Activated CD4-positive, alpha-beta T cell treated with anti-CD3 and anti-CD28 coated beads, Interleukin-2, amount 10 ng/mL, durations not matched to agents 24 days and 14 days (primary cell): ENCODE measurements around the gene PHC3. TPM values are rescaled to one million over a fixed set of nuclear protein-coding genes. Genes with fewer than 3 reads are reported as not detected.

Source experiments
- DNase-seq: peaks from one replicate; pipeline ENCODE4 v3.0.0; 2022
- H3K27ac Mint-ChIP-seq: one replicate; pipeline ENCODE4 v1.8.0; 2022; ENCODE audit warnings: mild to moderate bottlenecking, mixed read lengths
- H3K27me3 Mint-ChIP-seq: one replicate; pipeline ENCODE4 v1.8.0; 2022; ENCODE audit warnings: mixed read lengths
- H3K36me3 Mint-ChIP-seq: one replicate; pipeline ENCODE4 v1.8.0; 2022; ENCODE audit warnings: low read depth, mild to moderate bottlenecking, mixed read lengths
- H3K4me1 Mint-ChIP-seq: one replicate; pipeline ENCODE4 v1.8.0; 2021; ENCODE audit warnings: mixed read lengths
- H3K4me3 Mint-ChIP-seq: one replicate; pipeline ENCODE4 v1.8.0; 2022; ENCODE audit warnings: mild to moderate bottlenecking, moderate library complexity, mixed read lengths
- H3K9me3 Mint-ChIP-seq: one replicate; pipeline ENCODE4 v1.8.0; 2021; ENCODE audit warnings: mixed read lengths
- intact Hi-C: fragments of 100-400 bp; cut with micrococcal nuclease; formaldehyde crosslinking; loops from one replicate; pipeline ENCODE4 v1.15.1; 2023
- total RNA-seq: library from RNA; stranded (reverse); gene quantifications from 2 replicates; pipeline ENCODE4 v1.2.3, GENCODE V29; 2022

Gene PHC3
- total RNA-seq, 1 donor from 2014 or later: 56.4 TPM

- no peaks in the 10 kb centered on the region for H3K36me3 Mint-ChIP-seq
- intact Hi-C loops: no loop called here
- no peak for DNase-seq
- H3K9me3 Mint-ChIP-seq: no peaks in the 10 kb centered on the region
- H3K27ac Mint-ChIP-seq: no peak overlapping the region
- no peak overlapping the region for H3K4me3 Mint-ChIP-seq
- H3K27me3 Mint-ChIP-seq: no peaks in the 10 kb centered on the region
- peaks cover 16% of the 10 kb centered on the region for H3K4me1 Mint-ChIP-seq
These were observed 135.0 kb downstream of the PHC3 start for GRCh38 chr3:170046269-170047132.

- DNase-seq: no peak
- Mint-ChIP-seq H3K27ac (no peak overlapping the region), H3K9me3 (no peaks in the 10 kb centered on the region), H3K4me1 (peaks cover 16% of the 10 kb centered on the region), H3K36me3 (peaks cover 1% of the 10 kb centered on the region), H3K27me3 (no peaks in the 10 kb centered on the region), H3K4me3 (no peak overlapping the region)
- intact Hi-C loops: no loop called here
These were observed 136.7 kb downstream of the PHC3 start for GRCh38 chr3:170044795-170045244.

GRCh38 chr3:170044271-170044670 lies 137.3 kb downstream of the PHC3 start:
- Mint-ChIP-seq H3K36me3 (peaks cover 1% of the 10 kb centered on the region), H3K4me1 (peaks cover 16% of the 10 kb centered on the region), H3K27ac (no peak overlapping the region), H3K9me3 (no peaks in the 10 kb centered on the region), H3K4me3 (no peak overlapping the region), H3K27me3 (peaks cover 4% of the 10 kb centered on the region)
- no peak for DNase-seq
- intact Hi-C loops: no loop called here

GRCh38 chr3:170043506-170043905 lies 138.0 kb downstream of the PHC3 start:
- H3K27me3 Mint-ChIP-seq: peaks cover 6% of the 10 kb centered on the region
- peaks cover 16% of the 10 kb centered on the region for H3K4me1 Mint-ChIP-seq
- no peaks in the 10 kb centered on the region for H3K9me3 Mint-ChIP-seq
- peaks cover 1% of the 10 kb centered on the region for H3K36me3 Mint-ChIP-seq
- no peak overlapping the region for H3K27ac Mint-ChIP-seq
- no peak overlapping the region for H3K4me3 Mint-ChIP-seq
- DNase-seq: no peak
- intact Hi-C loops: no loop called here

GRCh38 chr3:170040418-170040817 lies 141.1 kb downstream of the PHC3 start:
- no peaks in the 10 kb centered on the region for H3K9me3 Mint-ChIP-seq
- peaks cover 12% of the 10 kb centered on the region for H3K4me1 Mint-ChIP-seq
- H3K27me3 Mint-ChIP-seq: peaks cover 6% of the 10 kb centered on the region
- no peak for DNase-seq
- H3K4me3 Mint-ChIP-seq: no peak overlapping the region
- no peak overlapping the region for H3K27ac Mint-ChIP-seq
- peaks cover 1% of the 10 kb centered on the region for H3K36me3 Mint-ChIP-seq
- intact Hi-C loops: no loop called here

- Mint-ChIP-seq H3K9me3 (no peaks in the 10 kb centered on the region), H3K4me1 (peaks cover 8% of the 10 kb centered on the region), H3K27ac (no peak overlapping the region), H3K4me3 (peak overlapping the region; percentile 87), H3K36me3 (peaks cover 1% of the 10 kb centered on the region), H3K27me3 (peaks cover 6% of the 10 kb centered on the region)
- peak; percentile 76 for DNase-seq
- intact Hi-C loops: loop anchor here (5.0 kb wide), 4 partner anchors 39 to 276 kb away; partner anchors contain the start of gene PHC3
These were observed 143.0 kb downstream of the PHC3 start for GRCh38 chr3:170038434-170039110.

Other genes with a start within 250 kb of the PHC3 start
- 72.1 and 72.4 TPM in 2 replicates for gene SEC62, start 214.9 kb downstream of the PHC3 start, total RNA-seq
- 3.4 and 3.6 TPM in 2 replicates for gene GPR160, start 143.7 kb downstream of the PHC3 start, total RNA-seq
- 19.7 and 32.3 TPM in 2 replicates for gene PRKCI, start 40.7 kb upstream of the PHC3 start, total RNA-seq
- 23.3 TPM in 2 replicates for gene SKIL, start 176.0 kb upstream of the PHC3 start, total RNA-seq
- gene CLDN11, start 237.1 kb upstream of the PHC3 start, total RNA-seq: not detected in 2 replicates